ENCODE measurements around the gene KCNA4. TPM values are rescaled to one million over a fixed set of nuclear protein-coding genes. Genes with fewer than 3 reads are reported as not detected.
"Not testable (repeated sequence)": the region's sequence is repeated elsewhere in the genome, so short reads cannot be mapped to it uniquely, and the experiment has no call there.

Gene KCNA4
- total and polyA plus RNA-seq, 3 donors from 2014 or later: 0.24 to 0.73 (median 0.25) TPM

GRCh38 chr11:30046578-30046945 lies 29.7 kb upstream of the KCNA4 start:
- intact Hi-C loops (cut with DNase I; ENCODE audit: low total_unique reads): no loop called here
- no peaks in the 10 kb centered on the region for H3K36me3 ChIP-seq (ENCODE audit: low read depth, missing control alignments)

GRCh38 chr11:30045921-30046577 lies 29.2 kb upstream of the KCNA4 start:
- 58 to 64% methylated on average over 6 to 7 of the region's 7 CpGs for WGBS, 2 donors
- DNase-seq: no peak
- intact Hi-C loops (cut with DNase I; ENCODE audit: low total_unique reads): no loop called here
- Histone ChIP-seq H3K36me3 (ENCODE audit: low read depth, missing control alignments) (no peaks in the 10 kb centered on the region), H3K27me3 (no peaks in the 10 kb centered on the region), H3K4me1 (no peaks in the 10 kb centered on the region), H3K9me3 (no peaks in the 10 kb centered on the region), H3K27ac (no peak overlapping the region), H3K4me3 (no peak overlapping the region)
- TF ChIP-seq CTCF (IDR thresholded peaks at IDR 0.05) (no peak), POLR2A (IDR thresholded peaks at IDR 0.05) (no peak)

More at GRCh38 chr11:30046578-30046945, 29.7 kb upstream of the KCNA4 start:
- TF ChIP-seq CTCF (IDR thresholded peaks at IDR 0.05) (no peak), POLR2A (IDR thresholded peaks at IDR 0.05) (no peak)
- Histone ChIP-seq H3K27me3 (no peaks in the 10 kb centered on the region), H3K9me3 (no peaks in the 10 kb centered on the region), H3K4me3 (no peak overlapping the region), H3K27ac (no peak overlapping the region), H3K4me1 (no peaks in the 10 kb centered on the region)
- DNase-seq: no peak
- WGBS, 2 donors: 72 to 80% methylated on average over 6 of the region's 6 CpGs

- Histone ChIP-seq H3K4me3 (no peak overlapping the region), H3K27ac (no peak overlapping the region), H3K27me3 (no peaks in the 10 kb centered on the region), H3K9me3 (no peaks in the 10 kb centered on the region), H3K4me1 (no peaks in the 10 kb centered on the region), H3K36me3 (ENCODE audit: low read depth, missing control alignments) (no peaks in the 10 kb centered on the region)
- intact Hi-C loops (cut with DNase I; ENCODE audit: low total_unique reads): no loop called here
- no peak for TF ChIP-seq POLR2A (IDR thresholded peaks at IDR 0.05)
- no peak for TF ChIP-seq CTCF (IDR thresholded peaks at IDR 0.05)
- DNase-seq: no peak
- 33 to 38% methylated on average over 6 of the region's 6 CpGs for WGBS, 2 donors
These were observed 28.3 kb upstream of the KCNA4 start for GRCh38 chr11:30045144-30045543.

GRCh38 chr11:30041171-30041570 lies 24.3 kb upstream of the KCNA4 start:
- Histone ChIP-seq H3K27me3 (no peaks in the 10 kb centered on the region), H3K9me3 (no peaks in the 10 kb centered on the region), H3K27ac (no peak overlapping the region), H3K4me1 (no peaks in the 10 kb centered on the region), H3K36me3 (ENCODE audit: low read depth, missing control alignments) (no peaks in the 10 kb centered on the region), H3K4me3 (no peak overlapping the region)
- TF ChIP-seq POLR2A (IDR thresholded peaks at IDR 0.05) (no peak), CTCF (IDR thresholded peaks at IDR 0.05) (no peak)
- WGBS, 2 donors: 81 to 91% methylated on average over 14 of the region's 14 CpGs
- intact Hi-C loops (cut with DNase I; ENCODE audit: low total_unique reads): no loop called here
- DNase-seq: no peak

- H3K4me1 ChIP-seq; H3K9me3 ChIP-seq; DNase-seq; H3K36me3 ChIP-seq (ENCODE audit: low read depth, missing control alignments); H3K4me3 ChIP-seq; intact Hi-C loops (cut with DNase I; ENCODE audit: low total_unique reads); H3K27ac ChIP-seq; H3K27me3 ChIP-seq: not testable (repeated sequence)
- 87 to 89% methylated on average over 4 of the region's 4 CpGs for WGBS, 2 donors
These were observed 17.9 kb upstream of the KCNA4 start for GRCh38 chr11:30034746-30035145.

GRCh38 chr11:30034166-30034565 lies 17.3 kb upstream of the KCNA4 start:
- H3K9me3 ChIP-seq; intact Hi-C loops (cut with DNase I; ENCODE audit: low total_unique reads); H3K27ac ChIP-seq; H3K27me3 ChIP-seq; H3K4me1 ChIP-seq; H3K36me3 ChIP-seq (ENCODE audit: low read depth, missing control alignments); H3K4me3 ChIP-seq; DNase-seq: not testable (repeated sequence)
